ENCODE results near the gene LRMDA.

DNA sequence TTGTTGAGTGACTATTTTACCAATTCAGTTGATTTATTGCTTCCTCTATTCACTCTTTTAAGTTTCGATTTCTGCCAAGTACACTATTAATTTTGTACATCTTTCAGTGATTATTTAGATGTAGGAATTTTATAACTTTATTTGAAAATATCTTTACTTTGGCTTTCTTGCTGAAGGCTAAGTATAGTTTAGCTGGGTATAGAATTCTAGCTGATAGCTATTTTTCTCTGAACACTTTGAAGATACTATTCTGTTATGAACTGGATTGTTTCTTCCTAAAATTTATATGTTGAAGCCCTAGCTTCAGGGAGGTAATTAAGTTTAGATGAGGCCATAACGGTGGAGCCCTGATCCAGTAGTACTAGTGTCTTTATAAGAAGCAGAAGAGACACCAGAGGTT is 141.1 kb downstream of the LRMDA start:
- TF ChIP-seq, protein P1, sequence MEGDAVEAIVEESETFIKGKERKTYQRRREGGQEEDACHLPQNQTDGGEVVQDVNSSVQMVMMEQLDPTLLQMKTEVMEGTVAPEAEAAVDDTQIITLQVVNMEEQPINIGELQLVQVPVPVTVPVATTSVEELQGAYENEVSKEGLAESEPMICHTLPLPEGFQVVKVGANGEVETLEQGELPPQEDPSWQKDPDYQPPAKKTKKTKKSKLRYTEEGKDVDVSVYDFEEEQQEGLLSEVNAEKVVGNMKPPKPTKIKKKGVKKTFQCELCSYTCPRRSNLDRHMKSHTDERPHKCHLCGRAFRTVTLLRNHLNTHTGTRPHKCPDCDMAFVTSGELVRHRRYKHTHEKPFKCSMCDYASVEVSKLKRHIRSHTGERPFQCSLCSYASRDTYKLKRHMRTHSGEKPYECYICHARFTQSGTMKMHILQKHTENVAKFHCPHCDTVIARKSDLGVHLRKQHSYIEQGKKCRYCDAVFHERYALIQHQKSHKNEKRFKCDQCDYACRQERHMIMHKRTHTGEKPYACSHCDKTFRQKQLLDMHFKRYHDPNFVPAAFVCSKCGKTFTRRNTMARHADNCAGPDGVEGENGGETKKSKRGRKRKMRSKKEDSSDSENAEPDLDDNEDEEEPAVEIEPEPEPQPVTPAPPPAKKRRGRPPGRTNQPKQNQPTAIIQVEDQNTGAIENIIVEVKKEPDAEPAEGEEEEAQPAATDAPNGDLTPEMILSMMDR (conservative IDR thresholded peaks at IDR 0.05; ENCODE audit: low read length), result no peak
- no peak for TF ChIP-seq EZH2phosphoT487 (IDR thresholded peaks at IDR 0.05; ENCODE audit: borderline replicate concordance, low read depth, low read length)

All from OCI-LY7 (cell line).